ENCODE results near the gene CACNA1C.

The CACNA1C gene

GRCh38 chr12:2288001-2288400 lies 235.2 kb downstream of the CACNA1C start:
- no peak for DNase-seq (ENCODE audit: low spot score)
- TF ChIP-seq, protein P1, sequence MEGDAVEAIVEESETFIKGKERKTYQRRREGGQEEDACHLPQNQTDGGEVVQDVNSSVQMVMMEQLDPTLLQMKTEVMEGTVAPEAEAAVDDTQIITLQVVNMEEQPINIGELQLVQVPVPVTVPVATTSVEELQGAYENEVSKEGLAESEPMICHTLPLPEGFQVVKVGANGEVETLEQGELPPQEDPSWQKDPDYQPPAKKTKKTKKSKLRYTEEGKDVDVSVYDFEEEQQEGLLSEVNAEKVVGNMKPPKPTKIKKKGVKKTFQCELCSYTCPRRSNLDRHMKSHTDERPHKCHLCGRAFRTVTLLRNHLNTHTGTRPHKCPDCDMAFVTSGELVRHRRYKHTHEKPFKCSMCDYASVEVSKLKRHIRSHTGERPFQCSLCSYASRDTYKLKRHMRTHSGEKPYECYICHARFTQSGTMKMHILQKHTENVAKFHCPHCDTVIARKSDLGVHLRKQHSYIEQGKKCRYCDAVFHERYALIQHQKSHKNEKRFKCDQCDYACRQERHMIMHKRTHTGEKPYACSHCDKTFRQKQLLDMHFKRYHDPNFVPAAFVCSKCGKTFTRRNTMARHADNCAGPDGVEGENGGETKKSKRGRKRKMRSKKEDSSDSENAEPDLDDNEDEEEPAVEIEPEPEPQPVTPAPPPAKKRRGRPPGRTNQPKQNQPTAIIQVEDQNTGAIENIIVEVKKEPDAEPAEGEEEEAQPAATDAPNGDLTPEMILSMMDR (conservative IDR thresholded peaks at IDR 0.05; ENCODE audit: low read depth) = no peak
- H3K27ac ChIP-seq = no peak overlapping the region
- ChIA-PET CTCF (interaction anchor here (0.6 to 1.0 kb wide), 4 partner anchors 19 to 492 kb away, joined by 3 to 4 read pairs (median 4); no protein-coding TSS in a partner anchor), POLR2A (ENCODE audit: low non-redundant PET) (no interaction called here)

DNA sequence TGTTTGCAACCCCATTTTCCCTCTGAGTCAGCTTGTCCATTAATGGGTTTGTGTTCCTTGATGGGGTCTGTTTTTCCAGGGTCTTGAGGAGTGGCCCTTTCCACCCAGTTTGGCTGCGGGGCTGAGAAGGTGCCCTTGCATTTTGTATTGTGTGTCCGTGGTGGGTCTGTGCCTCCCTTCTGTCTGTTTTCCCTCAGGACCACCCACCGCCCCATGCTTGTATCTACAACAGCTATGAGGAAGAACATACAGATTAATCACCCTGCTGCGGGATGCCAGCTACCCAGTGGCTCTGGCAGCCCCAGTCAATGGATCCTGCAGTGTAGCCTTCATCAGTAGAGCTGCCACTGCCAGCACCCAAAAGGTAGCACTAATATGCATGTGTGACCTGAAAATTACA lies 235.7 kb downstream of the CACNA1C start:
- CTCF ChIA-PET = no interaction called here
- POLR2A ChIA-PET (ENCODE audit: low non-redundant PET) = no interaction called here
- TF ChIP-seq, protein P1 (conservative IDR thresholded peaks at IDR 0.05; ENCODE audit: low read depth) = no peak
- no peak overlapping the region for H3K27ac ChIP-seq
- no peak for DNase-seq (ENCODE audit: low spot score)

GRCh38 chr12:2288875-2289274 lies 236.1 kb downstream of the CACNA1C start:
- DNase-seq (ENCODE audit: low spot score) = no peak
- CTCF ChIA-PET = no interaction called here
- TF ChIP-seq, protein P1 (conservative IDR thresholded peaks at IDR 0.05; ENCODE audit: low read depth) = no peak
- H3K27ac ChIP-seq = no peak overlapping the region
- POLR2A ChIA-PET (ENCODE audit: low non-redundant PET) = no interaction called here

DNA sequence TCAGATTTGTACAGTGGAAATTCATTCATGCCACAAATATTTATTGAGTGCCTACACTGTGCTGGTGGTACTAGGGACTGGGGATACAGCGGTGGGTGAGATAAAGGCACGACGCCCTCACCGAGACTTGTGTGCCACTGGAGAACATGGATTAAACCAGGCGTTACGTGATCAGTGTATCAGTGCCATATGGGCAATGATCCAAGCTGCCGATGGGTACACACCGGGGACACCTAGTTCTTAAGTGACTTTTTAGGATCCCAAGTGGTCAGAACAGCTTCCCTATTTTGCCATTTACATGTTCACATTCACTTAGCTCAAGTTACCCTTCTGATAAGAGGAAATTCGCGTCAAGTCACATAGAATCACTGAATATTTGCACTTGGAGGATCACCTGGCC lies 236.7 kb downstream of the CACNA1C start:
- no peak overlapping the region for H3K27ac ChIP-seq
- CTCF ChIA-PET = no interaction called here
- no peak for DNase-seq (ENCODE audit: low spot score)
- POLR2A ChIA-PET (ENCODE audit: low non-redundant PET) = no interaction called here
- TF ChIP-seq, protein P1 (conservative IDR thresholded peaks at IDR 0.05; ENCODE audit: low read depth) = no peak

DNA sequence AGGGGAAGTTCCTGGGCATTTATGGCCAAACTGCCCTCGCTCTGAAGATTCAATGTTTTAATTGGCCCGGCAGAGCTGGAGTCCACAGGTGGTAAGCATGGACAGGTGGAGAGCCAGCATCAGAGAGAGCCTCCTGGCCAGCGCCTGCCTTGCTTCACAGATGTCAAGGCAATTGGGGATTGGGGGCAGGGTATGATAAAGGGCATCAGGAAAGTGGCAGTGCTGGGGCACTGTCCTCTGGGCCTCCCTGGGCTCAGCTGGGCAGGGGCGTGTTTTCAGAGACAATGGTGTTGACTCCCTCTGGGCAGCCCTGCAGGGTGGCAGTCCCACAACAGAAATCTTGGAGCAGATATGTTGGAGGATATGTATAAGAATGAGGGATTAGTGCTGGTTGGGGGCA lies 237.3 kb downstream of the CACNA1C start:
- H3K27ac ChIP-seq = no peak overlapping the region
- DNase-seq (ENCODE audit: low spot score) = no peak
- TF ChIP-seq, protein P1 (conservative IDR thresholded peaks at IDR 0.05; ENCODE audit: low read depth) = no peak
- ChIA-PET POLR2A (ENCODE audit: low non-redundant PET) (no interaction called here), CTCF (interaction anchor here (0.6 to 1.4 kb wide), 4 partner anchors 10 to 431 kb away, joined by 3 to 5 read pairs (median 3); no protein-coding TSS in a partner anchor)

- CTCF ChIA-PET = interaction anchor here (0.6 to 1.4 kb wide), 8 partner anchors 10 to 551 kb away, joined by 3 to 5 read pairs (median 3); no protein-coding TSS in a partner anchor
- no peak for DNase-seq (ENCODE audit: low spot score)
- TF ChIP-seq, protein P1 (conservative IDR thresholded peaks at IDR 0.05; ENCODE audit: low read depth) = no peak
- H3K27ac ChIP-seq = no peak overlapping the region
- POLR2A ChIA-PET (ENCODE audit: low non-redundant PET) = no interaction called here
Measured at GRCh38 chr12:2290516-2291065, 237.8 kb downstream of the CACNA1C start.

Data from RWPE1 (cell line).